ENCODE measurements around the gene USP53. TPM values are rescaled to one million over a fixed set of nuclear protein-coding genes. Genes with fewer than 3 reads are reported as not detected.

The USP53 gene
- total and polyA plus RNA-seq, 2 of the 13 experiments (the other 11 are each of a cell fraction or from before 2014, with no cell fraction given), result 5.3 to 8.1 TPM

DNA sequence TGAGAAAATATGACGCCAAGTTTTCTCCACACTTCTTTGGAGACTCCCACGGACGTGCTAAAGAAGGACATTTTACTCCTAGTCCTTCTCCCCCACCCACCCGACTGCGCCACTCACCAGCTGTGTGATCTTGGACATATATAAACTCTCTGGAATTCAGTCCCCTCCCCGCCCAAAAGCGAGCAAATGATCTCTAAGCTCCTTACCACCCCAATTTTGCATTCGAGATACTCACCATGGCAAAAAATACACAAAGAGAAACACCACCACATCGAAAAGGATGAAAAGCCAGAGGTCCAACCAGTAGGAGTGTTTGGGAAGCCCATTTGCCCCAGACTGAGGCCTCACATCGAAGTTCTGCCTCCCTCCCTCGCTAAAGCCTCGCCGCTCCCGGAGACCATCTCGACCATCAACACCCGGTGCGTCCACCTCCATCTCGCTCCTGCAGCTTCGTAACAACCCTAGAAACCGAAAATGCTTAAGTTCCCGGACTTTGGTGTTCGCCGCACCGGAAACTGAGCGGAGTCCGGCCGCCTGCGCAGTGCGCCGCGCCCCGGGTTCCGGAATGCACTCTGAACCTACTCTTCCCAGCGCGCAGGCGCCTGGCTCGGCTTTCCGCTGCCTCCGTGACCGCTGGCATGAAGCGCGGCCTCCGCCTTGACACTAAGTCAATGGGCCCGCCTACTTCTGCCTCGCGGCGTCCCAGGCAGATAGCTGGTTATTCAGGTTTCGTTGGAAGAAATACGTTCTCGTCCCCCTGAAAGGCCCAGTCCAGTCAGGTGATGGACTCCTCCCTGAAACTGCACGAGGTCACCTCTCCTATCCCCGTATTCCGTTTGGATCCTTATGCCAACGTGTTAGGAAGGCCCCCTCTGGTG is 87.8 kb downstream of the USP53 start (continued):
- TF ChIP-seq, protein P1, sequence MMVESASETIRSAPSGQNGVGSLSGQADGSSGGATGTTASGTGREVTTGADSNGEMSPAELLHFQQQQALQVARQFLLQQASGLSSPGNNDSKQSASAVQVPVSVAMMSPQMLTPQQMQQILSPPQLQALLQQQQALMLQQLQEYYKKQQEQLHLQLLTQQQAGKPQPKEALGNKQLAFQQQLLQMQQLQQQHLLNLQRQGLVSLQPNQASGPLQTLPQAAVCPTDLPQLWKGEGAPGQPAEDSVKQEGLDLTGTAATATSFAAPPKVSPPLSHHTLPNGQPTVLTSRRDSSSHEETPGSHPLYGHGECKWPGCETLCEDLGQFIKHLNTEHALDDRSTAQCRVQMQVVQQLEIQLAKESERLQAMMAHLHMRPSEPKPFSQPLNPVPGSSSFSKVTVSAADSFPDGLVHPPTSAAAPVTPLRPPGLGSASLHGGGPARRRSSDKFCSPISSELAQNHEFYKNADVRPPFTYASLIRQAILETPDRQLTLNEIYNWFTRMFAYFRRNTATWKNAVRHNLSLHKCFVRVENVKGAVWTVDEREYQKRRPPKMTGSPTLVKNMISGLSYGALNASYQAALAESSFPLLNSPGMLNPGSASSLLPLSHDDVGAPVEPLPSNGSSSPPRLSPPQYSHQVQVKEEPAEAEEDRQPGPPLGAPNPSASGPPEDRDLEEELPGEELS (CRISPR knock-in tag; IDR thresholded peaks at IDR 0.05), result peak; percentile 72
- TF ChIP-seq, protein P2, sequence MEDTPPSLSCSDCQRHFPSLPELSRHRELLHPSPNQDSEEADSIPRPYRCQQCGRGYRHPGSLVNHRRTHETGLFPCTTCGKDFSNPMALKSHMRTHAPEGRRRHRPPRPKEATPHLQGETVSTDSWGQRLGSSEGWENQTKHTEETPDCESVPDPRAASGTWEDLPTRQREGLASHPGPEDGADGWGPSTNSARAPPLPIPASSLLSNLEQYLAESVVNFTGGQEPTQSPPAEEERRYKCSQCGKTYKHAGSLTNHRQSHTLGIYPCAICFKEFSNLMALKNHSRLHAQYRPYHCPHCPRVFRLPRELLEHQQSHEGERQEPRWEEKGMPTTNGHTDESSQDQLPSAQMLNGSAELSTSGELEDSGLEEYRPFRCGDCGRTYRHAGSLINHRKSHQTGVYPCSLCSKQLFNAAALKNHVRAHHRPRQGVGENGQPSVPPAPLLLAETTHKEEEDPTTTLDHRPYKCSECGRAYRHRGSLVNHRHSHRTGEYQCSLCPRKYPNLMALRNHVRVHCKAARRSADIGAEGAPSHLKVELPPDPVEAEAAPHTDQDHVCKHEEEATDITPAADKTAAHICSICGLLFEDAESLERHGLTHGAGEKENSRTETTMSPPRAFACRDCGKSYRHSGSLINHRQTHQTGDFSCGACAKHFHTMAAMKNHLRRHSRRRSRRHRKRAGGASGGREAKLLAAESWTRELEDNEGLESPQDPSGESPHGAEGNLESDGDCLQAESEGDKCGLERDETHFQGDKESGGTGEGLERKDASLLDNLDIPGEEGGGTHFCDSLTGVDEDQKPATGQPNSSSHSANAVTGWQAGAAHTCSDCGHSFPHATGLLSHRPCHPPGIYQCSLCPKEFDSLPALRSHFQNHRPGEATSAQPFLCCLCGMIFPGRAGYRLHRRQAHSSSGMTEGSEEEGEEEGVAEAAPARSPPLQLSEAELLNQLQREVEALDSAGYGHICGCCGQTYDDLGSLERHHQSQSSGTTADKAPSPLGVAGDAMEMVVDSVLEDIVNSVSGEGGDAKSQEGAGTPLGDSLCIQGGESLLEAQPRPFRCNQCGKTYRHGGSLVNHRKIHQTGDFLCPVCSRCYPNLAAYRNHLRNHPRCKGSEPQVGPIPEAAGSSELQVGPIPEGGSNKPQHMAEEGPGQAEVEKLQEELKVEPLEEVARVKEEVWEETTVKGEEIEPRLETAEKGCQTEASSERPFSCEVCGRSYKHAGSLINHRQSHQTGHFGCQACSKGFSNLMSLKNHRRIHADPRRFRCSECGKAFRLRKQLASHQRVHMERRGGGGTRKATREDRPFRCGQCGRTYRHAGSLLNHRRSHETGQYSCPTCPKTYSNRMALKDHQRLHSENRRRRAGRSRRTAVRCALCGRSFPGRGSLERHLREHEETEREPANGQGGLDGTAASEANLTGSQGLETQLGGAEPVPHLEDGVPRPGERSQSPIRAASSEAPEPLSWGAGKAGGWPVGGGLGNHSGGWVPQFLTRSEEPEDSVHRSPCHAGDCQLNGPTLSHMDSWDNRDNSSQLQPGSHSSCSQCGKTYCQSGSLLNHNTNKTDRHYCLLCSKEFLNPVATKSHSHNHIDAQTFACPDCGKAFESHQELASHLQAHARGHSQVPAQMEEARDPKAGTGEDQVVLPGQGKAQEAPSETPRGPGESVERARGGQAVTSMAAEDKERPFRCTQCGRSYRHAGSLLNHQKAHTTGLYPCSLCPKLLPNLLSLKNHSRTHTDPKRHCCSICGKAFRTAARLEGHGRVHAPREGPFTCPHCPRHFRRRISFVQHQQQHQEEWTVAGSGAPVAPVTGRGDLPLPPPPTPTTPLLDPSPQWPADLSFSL (CRISPR knock-in tag; IDR thresholded peaks at IDR 0.05), result no peak
- TF ChIP-seq FOXM1 (CRISPR knock-in tag; IDR thresholded peaks at IDR 0.05), result no peak
- no peak for TF ChIP-seq KDM1A (CRISPR knock-in tag; IDR thresholded peaks at IDR 0.05)
- TF ChIP-seq ZNF547 (CRISPR knock-in tag; IDR thresholded peaks at IDR 0.05), result no peak
- peak; percentile 28; the same call in 1 of the 2 replicates for TF ChIP-seq RXRB (CRISPR knock-in tag; IDR thresholded peaks at IDR 0.05; ENCODE audit: borderline replicate concordance)
- TF ChIP-seq KLF16 (CRISPR knock-in tag; IDR thresholded peaks at IDR 0.05), result peak; percentile 77 to 78; a peak in 2 of 4 replicates
- TF ChIP-seq, protein P3, sequence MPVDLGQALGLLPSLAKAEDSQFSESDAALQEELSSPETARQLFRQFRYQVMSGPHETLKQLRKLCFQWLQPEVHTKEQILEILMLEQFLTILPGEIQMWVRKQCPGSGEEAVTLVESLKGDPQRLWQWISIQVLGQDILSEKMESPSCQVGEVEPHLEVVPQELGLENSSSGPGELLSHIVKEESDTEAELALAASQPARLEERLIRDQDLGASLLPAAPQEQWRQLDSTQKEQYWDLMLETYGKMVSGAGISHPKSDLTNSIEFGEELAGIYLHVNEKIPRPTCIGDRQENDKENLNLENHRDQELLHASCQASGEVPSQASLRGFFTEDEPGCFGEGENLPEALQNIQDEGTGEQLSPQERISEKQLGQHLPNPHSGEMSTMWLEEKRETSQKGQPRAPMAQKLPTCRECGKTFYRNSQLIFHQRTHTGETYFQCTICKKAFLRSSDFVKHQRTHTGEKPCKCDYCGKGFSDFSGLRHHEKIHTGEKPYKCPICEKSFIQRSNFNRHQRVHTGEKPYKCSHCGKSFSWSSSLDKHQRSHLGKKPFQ (CRISPR knock-in tag; IDR thresholded peaks at IDR 0.05; ENCODE audit: insufficient replicate concordance), result peak; percentile 90
- peak; percentile 55; the same call in 1 of the 2 replicates for TF ChIP-seq ZNF160 (CRISPR knock-in tag; IDR thresholded peaks at IDR 0.05)
- TF ChIP-seq ZNF713 (CRISPR knock-in tag; IDR thresholded peaks at IDR 0.05), result no peak
- peak; percentile 90 for TF ChIP-seq TARDBP (CRISPR knock-in tag; IDR thresholded peaks at IDR 0.05)
- no peak; the same call in 1 of the 2 replicates for TF ChIP-seq ZBTB21 (CRISPR knock-in tag; IDR thresholded peaks at IDR 0.05)
- peak; percentile 90 for TF ChIP-seq ZNF589 (CRISPR knock-in tag; conservative IDR thresholded peaks at IDR 0.05)
- TF ChIP-seq ZNF891 (CRISPR knock-in tag; IDR thresholded peaks at IDR 0.05), result peak; percentile 85
- TF ChIP-seq, protein P4, sequence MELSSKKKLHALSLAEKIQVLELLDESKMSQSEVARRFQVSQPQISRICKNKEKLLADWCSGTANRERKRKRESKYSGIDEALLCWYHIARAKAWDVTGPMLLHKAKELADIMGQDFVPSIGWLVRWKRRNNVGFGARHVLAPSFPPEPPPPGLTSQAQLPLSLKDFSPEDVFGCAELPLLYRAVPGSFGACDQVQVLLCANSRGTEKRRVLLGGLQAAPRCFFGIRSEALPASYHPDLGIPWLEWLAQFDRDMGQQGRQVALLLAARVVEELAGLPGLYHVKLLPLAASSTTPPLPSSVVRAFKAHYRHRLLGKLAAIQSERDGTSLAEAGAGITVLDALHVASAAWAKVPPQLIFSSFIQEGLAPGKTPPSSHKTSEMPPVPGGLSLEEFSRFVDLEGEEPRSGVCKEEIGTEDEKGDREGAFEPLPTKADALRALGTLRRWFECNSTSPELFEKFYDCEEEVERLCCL (CRISPR knock-in tag; IDR thresholded peaks at IDR 0.05; ENCODE audit: borderline replicate concordance), result peak; percentile 54; the same call in 1 of the 2 replicates
- peak; percentile 90 for TF ChIP-seq PITX1 (CRISPR knock-in tag; IDR thresholded peaks at IDR 0.05)
